HEK293T (cell line): ENCODE results near the gene CTSV.
"Not testable (repeated sequence)": the region's sequence is repeated elsewhere in the genome, so short reads cannot be mapped to it uniquely, and the experiment has no call there.

Experiments
- CTCF ChIA-PET: fragments of 350-600 bp; formaldehyde crosslinking; extraction: SDS; loops from one replicate; lab custom pipeline; 2021; ENCODE audit warnings: antibody characterized with exemption, inconsistent platforms; lab: Yijun Ruan, JAX
- POLR2A ChIA-PET: fragments of 350-600 bp; formaldehyde crosslinking; extraction: SDS; loops from one replicate; lab custom pipeline; 2020; ENCODE audit warnings: antibody characterized with exemption, inconsistent platforms; lab: Yijun Ruan, JAX
- DNase-seq: peaks from one replicate; pipeline ENCODE4 v3.0.0; 2012; ENCODE audit warnings: mixed read lengths; ENCODE audit errors: extremely low spot score
- ARNT ChIP-seq: fragments of 450-650 bp; IDR thresholded peaks from 2 replicates; pipeline ENCODE4 v1.6.1; 2017; ENCODE audit warnings: mild to moderate bottlenecking
- BHLHE40 ChIP-seq: fragments of 450-650 bp; IDR thresholded peaks from 2 replicates; pipeline ENCODE4 v1.6.1; 2016; ENCODE audit warnings: mild to moderate bottlenecking, moderate library complexity, borderline replicate concordance
- CTBP1 ChIP-seq: fragments of 450-650 bp; IDR thresholded peaks from 2 replicates; pipeline ENCODE4 v1.6.1; 2016; ENCODE audit warnings: borderline replicate concordance
- ELF4 ChIP-seq: fragments of 450-650 bp; IDR thresholded peaks from 2 replicates; pipeline ENCODE4 v1.6.1; 2017; ENCODE audit warnings: antibody characterized with exemption
- FOXA1 ChIP-seq: fragments of 450-650 bp; IDR thresholded peaks from 2 replicates; pipeline ENCODE4 v1.6.1; 2016; ENCODE audit warnings: mild to moderate bottlenecking
- FOXK2 ChIP-seq: fragments of 450-650 bp; IDR thresholded peaks from 2 replicates; pipeline ENCODE4 v1.6.1; 2016; ENCODE audit warnings: mild to moderate bottlenecking
- FOXM1 ChIP-seq: fragments of 450-650 bp; IDR thresholded peaks from 2 replicates; pipeline ENCODE4 v1.6.1; 2017; ENCODE audit warnings: mild to moderate bottlenecking, borderline replicate concordance
- HDGF ChIP-seq: fragments of 450-650 bp; IDR thresholded peaks from 2 replicates; pipeline ENCODE4 v1.6.1; 2017; ENCODE audit warnings: antibody characterized with exemption, borderline replicate concordance
- L3MBTL2 ChIP-seq: fragments of 450-650 bp; conservative IDR thresholded peaks from 2 replicates; pipeline ENCODE4 v1.6.1; 2016; ENCODE audit warnings: mild to moderate bottlenecking
- LEF1 ChIP-seq: fragments of 450-650 bp; IDR thresholded peaks from 2 replicates; pipeline ENCODE4 v1.6.1; 2017; ENCODE audit warnings: mild to moderate bottlenecking, borderline replicate concordance
- NFRKB ChIP-seq: fragments of 450-650 bp; IDR thresholded peaks from 2 replicates; pipeline ENCODE4 v1.6.1; 2016; ENCODE audit warnings: mild to moderate bottlenecking, moderate library complexity
- SP1 ChIP-seq: fragments of 450-650 bp; IDR thresholded peaks from 2 replicates; pipeline ENCODE4 v1.6.1; 2017
- SUZ12 ChIP-seq: fragments of 450-650 bp; IDR thresholded peaks from 2 replicates; pipeline ENCODE4 v1.6.1; 2016; ENCODE audit warnings: mild to moderate bottlenecking
- TARDBP ChIP-seq: fragments of 450-650 bp; IDR thresholded peaks from 2 replicates; pipeline ENCODE4 v1.6.1; 2016
- ZNF384 ChIP-seq: fragments of 450-650 bp; IDR thresholded peaks from 2 replicates; pipeline ENCODE4 v1.6.1; 2016
- TF ChIP-seq, protein P1 (sequence below): fragments of 450-650 bp; IDR thresholded peaks from 2 replicates; pipeline ENCODE4 v1.6.1; 2016

The CTSV gene

DNA sequence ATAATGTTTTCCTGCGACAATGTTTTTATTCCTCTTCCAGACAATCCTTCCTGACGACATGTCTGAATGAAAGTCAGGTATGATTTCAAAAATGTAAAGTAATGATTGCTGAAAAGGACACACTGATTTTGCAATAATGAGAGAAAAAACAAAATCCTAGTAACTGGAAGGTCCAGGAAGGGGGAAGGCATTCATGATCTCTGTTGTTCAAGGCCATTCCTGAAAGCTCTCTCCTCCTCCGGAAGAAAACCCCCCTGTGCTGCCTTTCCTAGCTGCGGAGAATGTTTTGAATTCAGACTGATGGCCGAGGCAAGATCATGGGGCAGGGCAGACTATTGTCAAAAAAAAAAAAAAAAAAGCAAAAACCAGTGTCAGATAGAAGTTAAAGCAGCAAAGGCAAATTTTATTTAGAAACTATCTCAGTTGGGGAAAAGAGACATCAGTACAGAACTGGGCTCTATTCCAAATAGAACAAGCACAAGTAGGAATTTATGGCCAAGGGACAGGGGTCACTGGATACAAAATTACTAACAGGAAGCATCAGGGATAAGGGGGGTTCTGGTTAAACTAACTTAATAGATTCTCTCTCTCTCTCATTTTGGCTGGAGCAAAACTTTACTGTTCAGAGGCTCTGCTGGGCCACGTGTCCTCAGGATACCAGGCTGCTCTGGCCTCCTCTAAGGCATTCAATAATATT is 36.5 kb upstream of the CTSV start:
- CTCF ChIA-PET, result no interaction called here
- POLR2A ChIA-PET, result no interaction called here
- no peak for DNase-seq
- TF ChIP-seq, protein P1, sequence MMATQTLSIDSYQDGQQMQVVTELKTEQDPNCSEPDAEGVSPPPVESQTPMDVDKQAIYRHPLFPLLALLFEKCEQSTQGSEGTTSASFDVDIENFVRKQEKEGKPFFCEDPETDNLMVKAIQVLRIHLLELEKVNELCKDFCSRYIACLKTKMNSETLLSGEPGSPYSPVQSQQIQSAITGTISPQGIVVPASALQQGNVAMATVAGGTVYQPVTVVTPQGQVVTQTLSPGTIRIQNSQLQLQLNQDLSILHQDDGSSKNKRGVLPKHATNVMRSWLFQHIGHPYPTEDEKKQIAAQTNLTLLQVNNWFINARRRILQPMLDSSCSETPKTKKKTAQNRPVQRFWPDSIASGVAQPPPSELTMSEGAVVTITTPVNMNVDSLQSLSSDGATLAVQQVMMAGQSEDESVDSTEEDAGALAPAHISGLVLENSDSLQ, result no peak
- TF ChIP-seq L3MBTL2 (no peak), NFRKB (no peak), ZNF384 (no peak), HDGF (no peak), LEF1 (no peak), ARNT (no peak)

DNA sequence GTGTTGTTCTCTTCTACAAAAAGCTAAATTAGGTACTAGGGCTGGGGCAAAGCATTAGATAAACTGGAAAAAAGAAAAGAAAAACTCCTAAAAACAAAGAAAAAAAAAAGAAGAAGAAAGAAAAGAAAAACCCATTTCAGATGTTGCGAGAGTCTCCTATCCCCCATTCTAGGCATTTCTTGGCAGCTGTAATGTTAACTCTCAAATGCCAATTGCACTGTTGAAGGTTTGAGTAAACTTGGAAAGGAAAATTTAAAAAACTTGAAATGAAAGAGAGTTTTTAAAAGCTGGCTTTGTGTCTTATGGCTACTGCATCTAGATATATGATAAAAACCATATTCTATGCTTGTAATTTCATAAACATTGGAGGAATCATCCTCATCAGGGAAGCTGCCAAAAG is 34.6 kb upstream of the CTSV start:
- CTCF ChIA-PET, result interaction anchor here (0.6 kb wide), 1 partner anchor 84 kb away, joined by 3 read pairs; no protein-coding TSS in a partner anchor
- POLR2A ChIA-PET, result interaction anchor here (1.3 kb wide), 1 partner anchor 34 kb away, joined by 3 read pairs; the partner anchor contains the start of gene CTSV
- DNase-seq, result no peak
- TF ChIP-seq SP1, result no peak
- TF ChIP-seq SUZ12, result no peak
- no peak for TF ChIP-seq FOXM1

DNA sequence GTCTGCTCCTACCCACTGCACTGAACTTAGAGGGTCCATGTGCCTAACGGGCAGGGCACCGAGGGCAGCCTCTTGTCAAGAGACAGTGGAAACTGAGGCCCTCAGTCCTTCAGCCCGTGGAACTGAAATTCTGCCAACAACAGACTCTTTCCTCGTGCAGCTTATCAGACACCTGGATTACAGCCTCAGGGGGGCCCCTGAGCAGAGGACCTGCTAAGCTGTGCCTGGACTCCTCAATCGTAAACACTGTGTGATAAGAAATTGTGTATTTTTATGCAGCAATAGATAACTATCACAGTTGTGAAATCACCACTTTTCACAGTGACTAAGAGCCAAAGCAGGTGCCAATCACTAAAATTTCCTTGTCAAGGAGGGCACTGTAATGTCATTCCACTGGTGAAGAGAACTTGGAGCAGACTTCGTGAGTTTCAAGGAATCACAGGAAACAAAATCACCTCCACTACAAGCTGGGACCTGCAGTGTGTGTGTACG is 33.4 kb upstream of the CTSV start:
- ChIA-PET POLR2A (interaction anchor here (1.3 kb wide), 1 partner anchor 33 kb away, joined by 3 read pairs; the partner anchor contains the start of gene CTSV), CTCF (interaction anchor here (0.7 kb wide), 1 partner anchor 21 kb away, joined by 3 read pairs; no protein-coding TSS in a partner anchor)
- no peak for TF ChIP-seq FOXK2
- no peak for TF ChIP-seq LEF1
- no peak for TF ChIP-seq SP1
- TF ChIP-seq SUZ12, result no peak
- TF ChIP-seq HDGF, result no peak
- no peak for DNase-seq

DNA sequence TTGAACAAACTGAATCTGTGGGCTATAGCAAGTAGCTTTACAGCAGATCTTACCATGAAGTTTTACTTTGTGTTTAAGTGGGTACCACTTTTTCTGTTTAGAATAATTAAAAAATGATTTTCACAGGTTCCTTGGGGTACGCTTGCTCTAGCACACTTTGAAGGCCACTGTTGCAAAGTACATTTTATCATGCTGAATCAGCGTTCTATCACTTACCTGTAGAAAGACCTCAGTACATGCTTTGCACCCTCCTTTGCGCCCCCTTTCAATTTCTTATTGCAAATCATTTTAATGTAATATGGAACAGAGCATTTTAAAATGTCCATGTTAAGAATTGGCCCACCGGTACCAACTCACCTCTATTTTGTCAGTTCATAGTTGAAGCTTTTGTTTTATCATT is 31.4 kb upstream of the CTSV start:
- POLR2A ChIA-PET, DNase-seq, CTCF ChIA-PET: not testable (repeated sequence)

DNA sequence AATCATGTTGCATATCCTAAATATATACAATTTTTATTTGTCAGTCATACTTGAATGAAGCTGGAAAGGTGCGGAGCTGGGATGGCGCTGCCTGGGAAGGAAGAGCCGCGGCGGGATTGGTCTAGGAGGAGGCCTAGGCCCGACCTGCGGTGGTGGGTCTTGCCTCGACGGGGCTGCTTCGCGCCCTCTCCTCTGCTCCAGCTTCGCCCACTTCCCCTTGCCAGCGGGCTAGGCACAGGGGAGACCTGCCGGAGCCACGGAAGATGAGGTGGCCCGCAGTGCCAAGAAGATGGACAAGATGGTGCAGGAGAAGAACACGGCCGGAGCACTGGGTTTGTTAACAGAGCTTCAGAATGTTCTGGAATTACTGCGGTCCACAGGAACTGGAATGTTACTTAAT is 28.5 kb upstream of the CTSV start:
- TF ChIP-seq L3MBTL2 (no peak), FOXA1 (no peak), SP1 (no peak), ARNT (no peak), BHLHE40 (no peak), ELF4 (no peak), TARDBP (no peak), NFRKB (no peak), LEF1 (no peak), HDGF (no peak), FOXK2 (no peak)
- TF ChIP-seq, protein P1, result no peak
- ChIA-PET POLR2A (no interaction called here), CTCF (no interaction called here)
- DNase-seq, result no peak

DNA sequence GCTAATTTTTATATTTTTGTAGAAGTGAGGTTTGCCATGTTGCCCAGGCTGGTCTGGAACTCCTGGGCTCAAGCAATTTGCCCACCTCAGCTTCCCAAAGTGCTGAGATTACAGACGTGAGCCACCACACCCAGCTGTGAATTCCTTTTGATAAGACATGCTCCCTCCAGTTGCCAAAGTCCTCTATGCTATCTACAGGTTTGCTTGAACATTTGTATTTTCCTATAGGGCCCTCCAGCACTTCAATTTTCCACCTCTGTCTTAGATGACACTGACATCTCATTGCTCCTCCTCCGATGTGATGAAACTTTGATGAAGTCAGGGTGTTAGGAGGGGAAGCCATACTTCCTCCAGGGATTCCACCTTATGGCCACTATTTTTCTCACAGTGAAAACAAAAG is 25.2 kb upstream of the CTSV start:
- TF ChIP-seq, protein P1, result no peak
- TF ChIP-seq CTBP1, result no peak
- TF ChIP-seq SP1, result no peak
- no peak for TF ChIP-seq FOXA1
- POLR2A ChIA-PET, result no interaction called here
- CTCF ChIA-PET, result no interaction called here
- DNase-seq, result no peak

DNA sequence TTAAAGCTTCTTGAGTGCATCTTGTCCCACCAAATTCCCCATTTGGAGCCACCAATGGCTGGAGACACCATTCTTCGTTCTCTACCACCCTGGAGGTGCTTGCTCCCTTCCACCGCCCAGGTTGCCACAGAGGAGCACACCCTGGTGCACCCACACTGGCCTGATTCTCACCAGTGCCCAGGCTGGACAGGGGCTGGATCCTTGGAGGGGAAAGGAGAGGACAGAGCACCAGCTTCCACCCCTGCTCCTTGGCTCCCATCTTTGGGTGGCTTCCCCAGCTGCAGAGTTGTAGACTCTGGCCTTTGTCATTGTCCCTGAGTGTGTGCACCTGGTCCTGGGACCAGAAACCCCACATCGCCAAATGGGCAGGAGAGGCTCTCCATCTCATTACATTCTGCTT is 21.9 kb upstream of the CTSV start:
- no peak for DNase-seq
- CTCF ChIA-PET, result no interaction called here

DNA sequence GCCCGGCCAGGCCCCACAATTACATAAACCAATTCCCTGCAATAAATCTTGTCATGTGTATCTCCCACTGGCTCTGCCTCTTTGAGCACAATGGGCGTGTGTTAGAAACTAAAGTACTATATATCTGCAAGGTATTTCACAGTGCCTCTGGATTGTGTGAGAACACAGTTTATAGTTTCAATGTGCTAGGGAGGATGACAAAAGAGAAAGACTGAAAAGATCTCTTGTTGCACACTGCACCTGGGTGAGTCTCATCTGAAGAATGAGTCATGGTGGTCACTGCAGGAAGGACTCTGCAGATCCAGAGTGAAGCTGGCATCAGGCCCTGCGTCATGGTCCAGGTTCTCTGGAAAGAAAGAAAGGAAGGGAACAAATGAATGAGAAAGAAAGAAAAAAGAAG is 20.7 kb upstream of the CTSV start:
- no peak for DNase-seq
- ChIA-PET POLR2A (no interaction called here), CTCF (no interaction called here)
- TF ChIP-seq ELF4 (no peak), ARNT (no peak), L3MBTL2 (no peak), SP1 (no peak), TARDBP (no peak), FOXM1 (no peak), ZNF384 (no peak), CTBP1 (no peak), FOXK2 (no peak), LEF1 (no peak), SUZ12 (no peak), FOXA1 (no peak), NFRKB (no peak)
- TF ChIP-seq, protein P1, result no peak

More for the DNA sequence above, 21.9 kb upstream of the CTSV start:
- POLR2A ChIA-PET, result no interaction called here
- TF ChIP-seq FOXM1, result no peak
- TF ChIP-seq FOXK2, result no peak
- TF ChIP-seq SP1, result no peak
- no peak for TF ChIP-seq LEF1
